Aorta (tissue), 5 donors: ENCODE measurements around the gene GFOD1. TPM values are rescaled to one million over a fixed set of nuclear protein-coding genes. Genes with fewer than 3 reads are reported as not detected.

Experiments used
- ATAC-seq: fragments of 200-7000 bp; cut with Tn5 transposase; one replicate; pipeline ENCODE4 v1.9.1; 2022; ENCODE audit warnings: moderate library complexity; ENCODE audit not compliant: low FRiP score
- DNase-seq, 2 donors: peaks; one replicate each; pipeline ENCODE4 v3.0.0-alpha.2; 2020
- H3K27ac ChIP-seq, 2 donors: one replicate each; pipeline ENCODE4 v1.5.1; 2013; ENCODE audit warnings: low read length in 2 of 2, mild to moderate bottlenecking in 2 of 2, moderate library complexity in 2 of 2, control low read depth in 1 of 2, inconsistent platforms in 1 of 2, low read depth in 1 of 2
- H3K27me3 ChIP-seq, 2 donors: one replicate each; pipeline ENCODE4 v1.6.1; 2013; ENCODE audit warnings: control low read depth in 1 of 2, low read length in 1 of 2, mild to moderate bottlenecking in 1 of 2, moderate library complexity in 1 of 2; ENCODE audit not compliant: insufficient read depth in 2 of 2, control insufficient read depth in 1 of 2
- H3K36me3 ChIP-seq, 2 donors: one replicate each; pipeline ENCODE4 v1.6.1; 2013; ENCODE audit warnings: control low read depth in 1 of 2, low read length in 1 of 2, mild to moderate bottlenecking in 1 of 2; ENCODE audit not compliant: insufficient read depth in 2 of 2, control insufficient read depth in 1 of 2
- H3K4me1 ChIP-seq, 2 donors: one replicate each; pipeline ENCODE4 v1.6.1; 2013; ENCODE audit warnings: low read length in 2 of 2, control low read depth in 1 of 2, mild to moderate bottlenecking in 1 of 2, moderate library complexity in 1 of 2; ENCODE audit not compliant: insufficient read depth in 2 of 2, control insufficient read depth in 1 of 2
- H3K4me3 ChIP-seq, 2 donors: one replicate each; pipeline ENCODE4 v1.5.1; 2013; ENCODE audit warnings: low read length in 2 of 2, control low read depth in 1 of 2, mild to moderate bottlenecking in 1 of 2
- H3K9me3 ChIP-seq: one replicate; pipeline ENCODE4 v1.6.1; 2013; ENCODE audit warnings: mild to moderate bottlenecking, low read length; ENCODE audit not compliant: control insufficient read depth
- WGBS, 2 donors: extraction: QIAGEN DNeasy Blood & Tissue Kit; methylation state at CpG; one replicate each; pipeline ENCODE4 v1.1.7; 2013; 5-methylcytosine and 5-hydroxymethylcytosine counted together
- intact Hi-C, 2 donors: fragments of 100-400 bp; cut with DNase I; formaldehyde crosslinking; loops; one replicate each; pipeline versions ENCODE4 v1.14.2 to v1.15.0; 2022
- polyA plus RNA-seq, 2 donors: library from polyadenylated mRNA; stranded (reverse); fragments of 200-250 nt; gene quantifications; one replicate each; pipeline ENCODE4 v1.2.3, GENCODE V29; 2013
- total RNA-seq, 2 donors: library from RNA; stranded (reverse); fragmentation: NEBNext Ultra II Directional; extraction: Animal tissue kit (Norgen Biotek cat#: 25700); gene quantifications; one replicate each; pipeline ENCODE4 v1.2.1, GENCODE V29; 2021
- donor health status: healthy with polysubstance abuse.
- donor health status: Bipolar disorder and iron deficiency.
- donor health status: DM: no; HTN: no; CAD: no.
- donor health status: DM: no; HTN: no; CAD: no.
- donor health status: DM: yes; HTN: yes; CAD: no.

Gene GFOD1
- total and polyA plus RNA-seq, 4 donors = 1.6 to 17.3 (median 9.2) TPM

DNA sequence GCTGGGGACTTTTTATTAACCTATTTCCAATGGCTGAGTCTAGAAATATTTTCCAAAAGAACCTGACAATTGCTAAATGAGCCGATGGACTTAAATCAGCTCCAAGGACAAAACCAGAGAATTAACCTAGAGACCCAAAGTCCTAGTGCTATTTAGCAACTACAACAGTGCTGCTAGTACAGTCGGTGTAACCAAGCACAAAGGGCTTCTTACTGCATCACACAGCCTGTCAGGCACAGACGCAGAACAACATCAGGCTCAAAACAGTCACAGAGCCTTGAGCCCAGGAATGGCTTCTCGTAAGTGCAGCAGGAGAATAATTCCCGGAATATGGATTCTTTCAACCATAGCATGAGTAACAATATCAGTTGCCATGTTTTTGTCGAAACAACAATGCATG lies 70.0 kb downstream of the GFOD1 start:
- ATAC-seq = no peak
- no peak overlapping the region for H3K4me3 ChIP-seq
- intact Hi-C loops = no loop called here
- peaks cover 7 to 9% of the 10 kb centered on the region in 2 donors for H3K4me1 ChIP-seq
- DNase-seq = no peak
- no peaks in the 10 kb centered on the region for H3K27me3 ChIP-seq
- H3K9me3 ChIP-seq = no peaks in the 10 kb centered on the region
- no peak overlapping the region for H3K27ac ChIP-seq
- WGBS, 2 donors = 78 to 94% methylated on average over 6 of the region's 6 CpGs
- H3K36me3 ChIP-seq = no peaks in the 10 kb centered on the region

DNA sequence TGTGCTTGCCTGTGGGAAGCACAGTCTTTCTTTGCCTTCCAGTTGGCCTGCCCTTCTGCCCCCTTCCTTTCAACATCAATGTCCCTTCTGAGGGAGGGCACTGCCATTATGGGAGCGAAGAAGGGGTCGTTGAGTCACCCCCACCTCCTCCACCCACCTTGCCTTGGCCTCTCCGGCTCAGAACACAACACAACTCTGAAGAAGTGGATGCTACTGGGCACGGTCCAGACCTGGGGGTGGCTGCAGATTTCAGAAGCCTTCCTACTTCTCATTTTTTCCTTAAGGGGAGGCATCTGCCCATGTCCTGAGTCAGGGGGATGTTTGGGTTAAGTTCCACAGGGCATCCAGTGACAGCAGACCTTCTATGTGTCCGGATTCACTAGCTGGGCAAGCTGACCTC lies 72.1 kb downstream of the GFOD1 start:
- no peaks in the 10 kb centered on the region for H3K36me3 ChIP-seq
- H3K27me3 ChIP-seq = no peaks in the 10 kb centered on the region
- no peak overlapping the region for H3K4me3 ChIP-seq
- H3K4me1 ChIP-seq = peaks cover 0 to 10% of the 10 kb centered on the region in 2 donors
- DNase-seq (no peak), ATAC-seq (no peak)
- intact Hi-C loops = no loop called here
- WGBS, 2 donors = 73 to 74% methylated on average over 5 of the region's 5 CpGs
- H3K27ac ChIP-seq = peak overlapping the region; percentile 55 to 77
- H3K9me3 ChIP-seq = no peaks in the 10 kb centered on the region

DNA sequence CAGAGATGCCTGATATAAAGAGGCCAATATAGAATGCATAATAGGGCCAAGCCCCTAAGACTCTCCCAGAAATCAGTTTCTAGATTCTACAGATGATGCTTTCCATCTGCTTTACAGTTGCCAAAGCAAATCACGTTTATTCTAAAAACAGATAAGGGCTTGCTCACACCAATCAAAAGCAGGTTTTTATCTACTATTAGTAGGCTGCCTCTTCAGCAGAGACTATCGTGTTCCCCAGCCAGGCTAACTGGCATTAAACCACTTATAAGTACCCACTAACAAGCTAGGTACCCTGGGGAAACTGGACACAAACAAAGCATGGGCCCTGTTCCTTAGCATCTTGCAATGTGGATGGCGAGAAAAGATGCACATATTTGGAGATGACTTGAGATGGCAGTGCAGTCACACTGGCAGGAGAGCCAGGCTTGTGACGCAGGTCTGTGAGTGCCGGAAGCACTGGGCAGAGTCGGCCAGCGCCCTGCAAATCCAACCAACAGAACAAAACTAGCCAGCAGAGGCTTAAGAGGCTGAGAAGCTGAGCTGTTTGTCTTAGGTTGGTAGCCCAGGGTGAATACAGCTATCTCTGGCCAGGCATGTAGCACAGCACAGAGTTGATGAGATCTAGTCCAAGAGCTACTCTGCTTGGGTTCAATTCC lies 73.4 kb downstream of the GFOD1 start:
- Histone ChIP-seq H3K9me3 (no peaks in the 10 kb centered on the region), H3K27ac (peak overlapping the region; percentile 77 to 99), H3K4me1 (peaks cover 0 to 9% of the 10 kb centered on the region in 2 donors), H3K27me3 (no peaks in the 10 kb centered on the region), H3K4me3 (no peak overlapping the region), H3K36me3 (no peaks in the 10 kb centered on the region)
- ATAC-seq = peak; percentile 86
- intact Hi-C loops = loop anchor here (5.0 kb wide), 2 partner anchors 73 to 298 kb away; partner anchors contain the start of genes GFOD1 (in 2 of the 2) and RANBP9 (in 1 of the 2)
- peak; percentile 74 to 87 for DNase-seq
- WGBS, 2 donors = 5 to 13% methylated on average over 7 of the region's 7 CpGs

DNA sequence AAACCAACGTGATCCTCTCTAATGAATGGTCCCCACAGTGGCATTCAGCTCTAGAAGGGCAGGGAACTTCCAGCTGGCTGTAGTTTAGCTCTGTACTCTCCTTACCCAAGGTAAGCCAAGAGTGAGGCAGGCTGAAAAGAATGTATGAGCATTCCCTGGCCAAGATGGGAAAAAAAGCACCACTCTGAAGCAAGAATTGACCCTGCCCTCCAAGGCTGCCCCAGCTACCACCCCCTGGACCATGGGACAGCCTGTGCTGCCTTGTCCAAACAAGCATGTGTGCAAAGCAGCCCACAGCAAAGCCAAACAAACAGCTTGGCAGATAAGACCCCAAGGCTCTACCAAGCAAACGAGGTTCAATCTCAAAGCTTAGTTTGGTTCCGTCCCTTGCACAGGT lies 73.9 kb downstream of the GFOD1 start:
- Histone ChIP-seq H3K27me3 (no peaks in the 10 kb centered on the region), H3K4me3 (no peak overlapping the region), H3K36me3 (no peaks in the 10 kb centered on the region), H3K9me3 (no peaks in the 10 kb centered on the region), H3K4me1 (peaks cover 0 to 9% of the 10 kb centered on the region in 2 donors), H3K27ac (peak overlapping the region; percentile 58 to 99)
- intact Hi-C loops = loop anchor here (5.0 kb wide), 2 partner anchors 74 to 299 kb away; partner anchors contain the start of genes GFOD1 (in 2 of the 2) and RANBP9 (in 1 of the 2)
- peak; percentile 83 for ATAC-seq
- DNase-seq = peak; percentile 67 to 81
- WGBS, 2 donors = 3 to 13% methylated on average over 3 of the region's 3 CpGs

DNA sequence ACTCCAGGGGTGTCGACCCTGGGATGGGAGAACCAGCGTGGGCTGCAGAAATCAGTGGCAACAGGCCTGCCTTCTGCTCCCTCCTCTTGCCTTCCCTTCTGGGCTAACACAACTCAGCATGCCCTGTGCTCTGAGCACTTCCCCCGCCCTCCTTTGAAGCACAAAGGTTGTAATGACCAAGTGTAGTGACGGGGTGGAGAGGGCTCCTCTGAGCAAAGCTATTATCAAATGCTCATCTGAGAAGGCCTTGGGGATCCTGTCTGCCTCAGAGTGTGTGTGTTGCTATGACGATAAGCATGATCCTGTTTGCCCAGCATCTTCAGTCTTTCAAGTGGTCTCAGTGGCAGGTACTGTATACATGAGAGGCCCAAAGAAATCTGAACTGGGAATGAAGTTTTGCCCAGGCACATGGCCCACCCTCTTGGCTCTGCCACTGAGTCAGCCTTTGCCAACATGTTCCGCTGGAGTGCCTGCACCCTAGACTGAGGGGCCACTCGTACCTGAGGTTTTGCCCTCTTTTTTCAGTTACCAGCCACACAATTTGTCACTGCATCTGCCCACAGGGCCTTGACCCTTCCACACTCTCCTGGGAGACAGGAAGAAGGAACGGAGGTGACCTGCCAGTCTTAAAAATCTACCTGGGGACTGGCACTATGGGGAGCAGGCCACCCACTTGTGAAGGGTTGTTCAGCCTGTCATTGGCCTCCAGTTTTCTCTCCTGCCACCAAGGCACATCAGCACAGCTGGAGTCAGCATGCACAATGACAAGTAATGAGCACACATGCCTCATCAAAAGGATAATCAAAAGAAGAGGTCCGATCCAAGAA lies 74.5 kb downstream of the GFOD1 start:
- Histone ChIP-seq H3K4me3 (no peak overlapping the region), H3K36me3 (no peaks in the 10 kb centered on the region), H3K27me3 (no peaks in the 10 kb centered on the region), H3K27ac (peak overlapping the region; percentile 62 to 95), H3K9me3 (no peaks in the 10 kb centered on the region), H3K4me1 (peaks cover 0 to 9% of the 10 kb centered on the region in 2 donors)
- intact Hi-C loops = loop anchor here (5.0 kb wide), 2 partner anchors 74 to 299 kb away; partner anchors contain the start of genes GFOD1 (in 2 of the 2) and RANBP9 (in 1 of the 2)
- DNase-seq = no peak
- 72 to 76% methylated on average over 9 of the region's 9 CpGs for WGBS, 2 donors
- ATAC-seq = no peak

DNA sequence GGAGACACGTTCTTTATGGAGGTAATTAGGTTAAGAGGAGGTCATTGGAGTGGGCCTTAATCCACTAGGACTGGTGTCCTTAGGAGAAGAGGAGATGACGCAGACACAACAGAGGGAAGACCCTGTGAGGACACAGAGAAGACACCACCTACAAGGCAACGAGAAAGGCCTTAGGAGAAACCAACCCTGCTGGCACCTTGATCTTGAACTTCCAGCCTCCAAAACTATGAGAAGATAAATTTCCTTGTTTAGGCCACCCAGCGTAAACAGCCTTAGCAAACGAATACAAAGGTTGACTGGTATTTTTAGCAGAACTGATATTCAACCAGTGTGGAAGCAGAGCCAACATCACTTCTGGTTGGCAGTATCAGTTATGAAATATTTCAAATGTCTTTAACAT lies 75.2 kb downstream of the GFOD1 start:
- DNase-seq (no peak), ATAC-seq (no peak)
- intact Hi-C loops = loop anchor here (5.0 kb wide), 2 partner anchors 75 to 300 kb away; partner anchors contain the start of genes GFOD1 (in 2 of the 2) and RANBP9 (in 1 of the 2)
- Histone ChIP-seq H3K4me1 (peaks cover 0 to 9% of the 10 kb centered on the region in 2 donors), H3K4me3 (no peak overlapping the region), H3K36me3 (no peaks in the 10 kb centered on the region), H3K9me3 (no peaks in the 10 kb centered on the region), H3K27me3 (no peaks in the 10 kb centered on the region), H3K27ac (peak overlapping the region in 1 of 2 donors; percentile 95)
- WGBS, 2 donors = 88% methylated on average over 5 of the region's 5 CpGs

DNA sequence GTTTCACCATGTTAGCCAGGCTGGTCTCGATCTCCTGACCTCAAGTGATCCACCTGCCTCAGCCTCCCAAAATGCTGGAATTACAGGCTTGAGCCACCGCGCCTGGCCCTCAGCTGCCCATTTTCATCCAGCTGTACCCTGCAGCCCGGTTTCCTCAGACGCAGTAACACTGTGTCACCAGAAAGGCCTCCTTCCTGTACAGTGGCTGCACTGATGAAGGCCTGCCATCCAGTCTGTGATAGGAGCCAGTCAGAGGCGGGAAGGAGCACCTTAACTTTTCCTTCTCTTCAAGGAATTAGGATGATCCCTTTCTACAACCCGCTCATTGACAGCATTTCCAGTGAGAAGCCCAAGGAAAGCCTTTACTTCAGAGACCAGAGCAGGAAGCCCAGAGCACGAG lies 75.9 kb downstream of the GFOD1 start:
- H3K4me1 ChIP-seq = peaks cover 0 to 9% of the 10 kb centered on the region in 2 donors
- H3K36me3 ChIP-seq = no peaks in the 10 kb centered on the region
- ATAC-seq = no peak
- DNase-seq = no peak
- intact Hi-C loops = loop anchor here (5.0 kb wide), 2 partner anchors 76 to 301 kb away; partner anchors contain the start of genes GFOD1 (in 2 of the 2) and RANBP9 (in 1 of the 2)
- peak overlapping the region in 1 of 2 donors; percentile 53 for H3K27ac ChIP-seq
- no peaks in the 10 kb centered on the region for H3K9me3 ChIP-seq
- no peaks in the 10 kb centered on the region for H3K27me3 ChIP-seq
- WGBS, 2 donors = 93 to 97% methylated on average over 8 of the region's 8 CpGs
- no peak overlapping the region for H3K4me3 ChIP-seq

DNA sequence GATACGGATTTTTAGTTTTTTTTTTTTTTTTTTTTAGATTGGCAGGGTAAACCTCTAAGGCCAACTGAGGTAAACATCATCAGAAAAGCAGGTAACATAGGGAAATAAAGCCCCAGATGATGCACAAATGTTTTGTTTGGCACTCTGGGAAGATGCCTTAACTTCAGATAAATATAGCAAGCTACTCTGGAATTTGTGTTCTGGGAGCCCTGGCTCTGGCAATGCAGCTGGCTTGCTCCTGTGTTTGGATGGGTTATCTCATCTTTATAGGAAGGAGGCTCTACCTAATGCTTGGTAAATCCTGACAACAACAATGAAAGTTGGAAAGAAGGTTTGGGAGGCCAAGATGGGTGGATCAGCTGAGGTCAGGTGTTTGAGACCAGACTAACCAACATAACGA lies 77.4 kb downstream of the GFOD1 start:
- Histone ChIP-seq H3K27ac (peak overlapping the region in 1 of 2 donors; percentile 42), H3K27me3 (no peaks in the 10 kb centered on the region), H3K36me3 (no peaks in the 10 kb centered on the region), H3K4me3 (no peak overlapping the region), H3K9me3 (no peaks in the 10 kb centered on the region), H3K4me1 (peaks cover 0 to 9% of the 10 kb centered on the region in 2 donors)
- 22 to 25% methylated on average over 2 of the region's 2 CpGs for WGBS, 2 donors
- ATAC-seq = no peak
- intact Hi-C loops = loop anchor here (5.0 kb wide), 2 partner anchors 77 to 302 kb away; partner anchors contain the start of genes GFOD1 (in 2 of the 2) and RANBP9 (in 1 of the 2)
- DNase-seq = no peak
